HFFc6 (cell line): ENCODE data around the gene ADAR. TPM values are rescaled to one million over a fixed set of nuclear protein-coding genes. Genes with fewer than 3 reads are reported as not detected.

Experiments used
- DNase-seq: peaks from one replicate; pipeline ENCODE4 v3.0.0-alpha.2; 2018
- H3K27ac Mint-ChIP-seq: 2 replicates; pipeline ENCODE4 v1.8.0; 2020; ENCODE audit warnings: mild to moderate bottlenecking, mixed read lengths
- H3K27me3 Mint-ChIP-seq: 2 replicates; pipeline ENCODE4 v1.8.0; 2021; ENCODE audit warnings: mild to moderate bottlenecking, moderate library complexity, mixed read lengths; ENCODE audit not compliant: insufficient read depth
- H3K36me3 Mint-ChIP-seq: 2 replicates; pipeline ENCODE4 v1.8.0; 2021; ENCODE audit warnings: low read depth, mixed read lengths
- H3K4me1 Mint-ChIP-seq: 2 replicates; pipeline ENCODE4 v1.8.0; 2020; ENCODE audit warnings: low read depth, mixed read lengths
- H3K4me3 Mint-ChIP-seq: 2 replicates; pipeline ENCODE4 v1.8.0; 2020; ENCODE audit warnings: mild to moderate bottlenecking, moderate library complexity, mixed read lengths
- H3K9me3 Mint-ChIP-seq: 2 replicates; pipeline ENCODE4 v1.8.0; 2020; ENCODE audit warnings: mild to moderate bottlenecking, mixed read lengths
- CTCF ChIP-seq: fragments of 200-600 bp; sonication (generic); IDR thresholded peaks from 2 replicates; pipeline ENCODE4 v1.5.0; 2021; ENCODE audit warnings: antibody characterized with exemption, mild to moderate bottlenecking
- total RNA-seq, 6 experiments: library from RNA; stranded (reverse); fragmentation: NEBNext Ultra II Directional; extraction: Animal tissue kit (Norgen Biotek cat#: 25700); gene quantifications; 2 replicates in 1 of 6; 3 replicates in 5 of 6; pipeline ENCODE4 v1.2.3, GENCODE V29; 2021

ADAR gene
- total RNA-seq, 6 experiments from 2014 or later, result 122 to 136 (median 126) TPM

- no peak overlapping the region for H3K27ac Mint-ChIP-seq
- no peaks in the 10 kb centered on the region for H3K9me3 Mint-ChIP-seq
- peaks cover 4% of the 10 kb centered on the region; the same call in 1 of the 2 replicates for H3K36me3 Mint-ChIP-seq
- no peak overlapping the region for H3K4me3 Mint-ChIP-seq
- peaks cover 76% of the 10 kb centered on the region for H3K27me3 Mint-ChIP-seq
- no peak for TF ChIP-seq CTCF
- no peak for DNase-seq
- no peaks in the 10 kb centered on the region for H3K4me1 Mint-ChIP-seq
Observed at GRCh38 chr1:154539486-154540483, 68.2 kb downstream of the ADAR start.

GRCh38 chr1:154536570-154536969 lies 71.4 kb downstream of the ADAR start:
- no peak for DNase-seq
- peaks cover 6% of the 10 kb centered on the region; the same call in 1 of the 2 replicates for H3K36me3 Mint-ChIP-seq

GRCh38 chr1:154533952-154534844 lies 73.8 kb downstream of the ADAR start:
- no peak for DNase-seq
- H3K36me3 Mint-ChIP-seq, result peaks cover 10% of the 10 kb centered on the region; the same call in 1 of the 2 replicates
- no peak overlapping the region for H3K27ac Mint-ChIP-seq
- no peaks in the 10 kb centered on the region for H3K4me1 Mint-ChIP-seq
- H3K4me3 Mint-ChIP-seq, result no peak overlapping the region
- 0 out of 2 replicates have a peak, but pooled peaks cover 5% of the 10 kb centered on the region for H3K9me3 Mint-ChIP-seq
- peaks cover 57% of the 10 kb centered on the region for H3K27me3 Mint-ChIP-seq
- peak; percentile 68 for TF ChIP-seq CTCF

More at GRCh38 chr1:154536570-154536969, 71.4 kb downstream of the ADAR start:
- no peak overlapping the region for H3K4me3 Mint-ChIP-seq
- no peak overlapping the region for H3K27ac Mint-ChIP-seq
- 0 out of 2 replicates have a peak, but pooled peaks cover 2% of the 10 kb centered on the region for H3K9me3 Mint-ChIP-seq
- peaks cover 72% of the 10 kb centered on the region for H3K27me3 Mint-ChIP-seq
- no peaks in the 10 kb centered on the region for H3K4me1 Mint-ChIP-seq
- TF ChIP-seq CTCF, result no peak

Other genes starting within 250 kb of the ADAR start
- 1 to 10 TPM; 2.0 to 3.9 (median 2.3) TPM for gene IL6R, start 202.8 kb downstream of the ADAR start, total RNA-seq
- not detected for gene TDRD10, start 106.0 kb downstream of the ADAR start, total RNA-seq
- not detected for gene SHE, start 105.8 kb downstream of the ADAR start, total RNA-seq
- gene UBE2Q1, start 49.5 kb downstream of the ADAR start, total RNA-seq, result 100 to 1,000 TPM in 1 of 6 experiments, 10 to 100 TPM in 5; 72.6 to 101 (median 91.5) TPM
- gene CHRNB2, start 40.4 kb downstream of the ADAR start, total RNA-seq, result under 1 TPM in 5 of 6 experiments, not detected in 1; 0.05 to 0.09 (median 0.07) TPM